HepG2 (cell line): ENCODE measurements around the gene DOCK4. TPM values are rescaled to one million over a fixed set of nuclear protein-coding genes. Genes with fewer than 3 reads are reported as not detected.

Source experiments
- BORCS8-MEF2B ChIP-seq: sonication (generic); formaldehyde crosslinking; IDR thresholded peaks from 2 replicates; pipeline ENCODE4 v1.8.0; 2022; ENCODE audit warnings: mild to moderate bottlenecking, missing genetic modification reagents
- CREB3 ChIP-seq: sonication (generic); formaldehyde crosslinking; IDR thresholded peaks from 2 replicates; pipeline ENCODE4 v1.5.0; 2020; ENCODE audit warnings: missing genetic modification reagents
- GABPA ChIP-seq, 2 experiments: IDR thresholded peaks; 2 replicates each; pipeline ENCODE4 v1.6.1; 2011 to 2016; ENCODE audit warnings: low read depth in 2 of 2, low read length in 1 of 2, missing biosample characterization in 1 of 2, missing genetic modification characterization in 1 of 2
- GTF3A ChIP-seq: sonication (generic); formaldehyde crosslinking; conservative IDR thresholded peaks from 2 replicates; pipeline ENCODE4 v1.4.0; 2020; ENCODE audit warnings: mild to moderate bottlenecking, missing genetic modification reagents
- HBP1 ChIP-seq: IDR thresholded peaks from 2 replicates; pipeline ENCODE4 v1.6.1; 2016; ENCODE audit warnings: low read depth, control low read depth
- HMGXB3 ChIP-seq: sonication (generic); formaldehyde crosslinking; IDR thresholded peaks from 2 replicates; pipeline ENCODE4 v1.4.0; 2020; ENCODE audit warnings: missing genetic modification reagents, borderline replicate concordance
- MAFK ChIP-seq, 2 experiments: IDR thresholded peaks in 1 of 2; conservative IDR thresholded peaks in 1 of 2; 2 replicates each; pipeline ENCODE4 v1.6.1; 2011; ENCODE audit warnings: improper control_type of control experiment in 2 of 2, low read length in 2 of 2
- NFE2L1 ChIP-seq: sonication (generic); formaldehyde crosslinking; IDR thresholded peaks from 2 replicates; pipeline ENCODE4 v1.4.0; 2020; ENCODE audit warnings: missing genetic modification reagents, mild to moderate bottlenecking, borderline replicate concordance
- NFIB ChIP-seq: sonication (generic); formaldehyde crosslinking; IDR thresholded peaks from 2 replicates; pipeline ENCODE4 v1.9.0; 2021; ENCODE audit warnings: missing genetic modification reagents, mild to moderate bottlenecking, borderline replicate concordance
- NR1H2 ChIP-seq: sonication (generic); formaldehyde crosslinking; IDR thresholded peaks from 2 replicates; pipeline ENCODE4 v1.8.1; 2022; ENCODE audit warnings: low read depth, missing genetic modification reagents, borderline replicate concordance
- SIN3A ChIP-seq: IDR thresholded peaks from 2 replicates; pipeline ENCODE4 v1.6.1; 2011; ENCODE audit warnings: low read depth, mild to moderate bottlenecking, control low read depth, low read length, borderline replicate concordance
- SIX4 ChIP-seq: sonication (generic); formaldehyde crosslinking; IDR thresholded peaks from 2 replicates; pipeline ENCODE4 v1.4.0; 2020; ENCODE audit warnings: missing genetic modification reagents
- TAF15 ChIP-seq: fragments of 200-400 bp; formaldehyde crosslinking; IDR thresholded peaks from one replicate; pipeline ENCODE4 v1.6.1; 2018; ENCODE audit warnings: mild to moderate bottlenecking, low read depth, low read length; ENCODE audit not compliant: poor library complexity, severe bottlenecking
- ZFP62 ChIP-seq: sonication (generic); formaldehyde crosslinking; IDR thresholded peaks from 2 replicates; pipeline ENCODE4 v1.4.0; 2020; ENCODE audit warnings: missing genetic modification reagents
- ZNF101 ChIP-seq: sonication (generic); formaldehyde crosslinking; IDR thresholded peaks from 2 replicates; pipeline ENCODE4 v1.4.0; 2020; ENCODE audit warnings: mild to moderate bottlenecking, low read depth, missing genetic modification reagents, borderline replicate concordance
- ZNF543 ChIP-seq: sonication (generic); formaldehyde crosslinking; IDR thresholded peaks from 2 replicates; pipeline ENCODE4 v1.4.0; 2020; ENCODE audit warnings: mild to moderate bottlenecking, missing genetic modification reagents
- ZNF556 ChIP-seq: sonication (generic); formaldehyde crosslinking; IDR thresholded peaks from 2 replicates; pipeline ENCODE4 v1.4.0; 2020; ENCODE audit warnings: mild to moderate bottlenecking, missing genetic modification reagents, borderline replicate concordance
- polyA plus RNA-seq, 8 experiments: library from polyadenylated mRNA; depleted of rRNA in 3 of 8; stranded (reverse) in 7 of 8; unstranded in 1 of 8; fragments of >200 nt; fragmentation: Illumina TruSeq in 4 of 8; extraction: Trizol in 4 of 8; gene quantifications; 2 replicates each; pipeline versions ENCODE4 v1.2.1 to v1.2.3, GENCODE V29; 2011 to 2016; ENCODE audit warnings: low read depth in 4 of 8, missing spikeins in 1 of 8, mixed read lengths in 1 of 8; ENCODE audit not compliant: insufficient read depth in 1 of 8
- total RNA-seq, 5 experiments: library from RNA; depleted of rRNA; stranded (reverse); fragments of >200 nt; fragmentation: Illumina TruSeq; extraction: Trizol; gene quantifications; 2 replicates each; pipeline ENCODE4 v1.2.3, GENCODE V29; 2016; ENCODE audit warnings: low read depth in 1 of 5
- TF ChIP-seq, protein P1 (sequence below): sonication (generic); formaldehyde crosslinking; IDR thresholded peaks from 2 replicates; pipeline ENCODE4 v1.8.0; 2022; ENCODE audit warnings: missing genetic modification reagents, mild to moderate bottlenecking, inconsistent platforms, borderline replicate concordance
- TF ChIP-seq, protein P2 (sequence below): sonication (generic); formaldehyde crosslinking; IDR thresholded peaks from 2 replicates; pipeline ENCODE4 v1.5.0; 2020; ENCODE audit warnings: missing genetic modification reagents

Gene DOCK4
- total and polyA plus RNA-seq, 2 of the 13 experiments (the other 11 are each of a cell fraction or from before 2014, with no cell fraction given), result 13.5 to 17.4 TPM

GRCh38 chr7:112206238-112206990 is at the start of gene DOCK4, which contains the start of gene ZNF277 (continued):
- TF ChIP-seq HMGXB3 (CRISPR knock-in tag), result peak; percentile 73; the same call in 1 of the 2 replicates
- TF ChIP-seq, protein P1, sequence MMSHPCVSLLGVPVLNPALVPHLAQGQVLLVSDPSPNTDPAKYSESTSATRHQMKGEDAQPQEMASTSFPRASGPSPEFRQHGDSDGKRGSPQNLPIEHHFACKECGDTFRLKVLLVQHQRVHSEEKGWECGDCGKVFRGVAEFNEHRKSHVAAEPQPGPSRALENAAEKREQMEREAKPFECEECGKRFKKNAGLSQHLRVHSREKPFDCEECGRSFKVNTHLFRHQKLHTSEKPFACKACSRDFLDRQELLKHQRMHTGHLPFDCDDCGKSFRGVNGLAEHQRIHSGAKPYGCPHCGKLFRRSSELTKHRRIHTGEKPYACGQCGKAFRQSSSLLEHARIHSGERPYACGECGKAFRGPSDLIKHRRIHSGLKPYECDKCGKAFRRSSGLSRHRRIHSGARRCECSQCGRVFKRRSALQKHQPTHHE (CRISPR knock-in tag), result 0 out of 2 replicates have a peak, but pooled peaks have one; percentile 32
- TF ChIP-seq NFE2L1 (CRISPR knock-in tag), result no peak
- TF ChIP-seq NR1H2 (CRISPR knock-in tag), result no peak
- TF ChIP-seq ZNF101 (CRISPR knock-in tag), result no peak
- no peak for TF ChIP-seq MAFK (conservative IDR thresholded peaks at IDR 0.05 in 1 of 2, IDR thresholded peaks at IDR 0.05 in 1 of 2; ENCODE audit: low read length in 2 of 2)
- TF ChIP-seq CREB3, result no peak
- no peak for TF ChIP-seq ZFP62 (CRISPR knock-in tag)
- TF ChIP-seq HBP1, result no peak
- no peak for TF ChIP-seq TAF15
- TF ChIP-seq GABPA (IDR thresholded peaks at IDR 0.05; ENCODE audit: low read depth, low read length), result peak; percentile 61
- TF ChIP-seq GABPA (CRISPR knock-in tag; IDR thresholded peaks at IDR 0.05; ENCODE audit: low read depth), result peak; percentile 90
- peak; percentile 81 for TF ChIP-seq ZNF543
- TF ChIP-seq NFIB (CRISPR knock-in tag), result no peak
- TF ChIP-seq ZNF556, result no peak; the same call in 1 of the 2 replicates
- TF ChIP-seq BORCS8-MEF2B (CRISPR knock-in tag), result no peak
- TF ChIP-seq, protein P2, sequence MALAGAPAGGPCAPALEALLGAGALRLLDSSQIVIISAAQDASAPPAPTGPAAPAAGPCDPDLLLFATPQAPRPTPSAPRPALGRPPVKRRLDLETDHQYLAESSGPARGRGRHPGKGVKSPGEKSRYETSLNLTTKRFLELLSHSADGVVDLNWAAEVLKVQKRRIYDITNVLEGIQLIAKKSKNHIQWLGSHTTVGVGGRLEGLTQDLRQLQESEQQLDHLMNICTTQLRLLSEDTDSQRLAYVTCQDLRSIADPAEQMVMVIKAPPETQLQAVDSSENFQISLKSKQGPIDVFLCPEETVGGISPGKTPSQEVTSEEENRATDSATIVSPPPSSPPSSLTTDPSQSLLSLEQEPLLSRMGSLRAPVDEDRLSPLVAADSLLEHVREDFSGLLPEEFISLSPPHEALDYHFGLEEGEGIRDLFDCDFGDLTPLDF (CRISPR knock-in tag), result no peak
- peak; percentile 7; the same call in 1 of the 2 replicates for TF ChIP-seq SIN3A
- TF ChIP-seq SIX4 (CRISPR knock-in tag), result 0 out of 2 replicates have a peak, but pooled peaks have one; percentile 23
- peak; percentile 93 for TF ChIP-seq GTF3A (CRISPR knock-in tag)
